HL-60 (cell line): Measurements from ENCODE around the gene AKAP6.

ENCODE experiments used
- DNase-seq, 2 experiments: peaks; one replicate each; pipeline ENCODE4 v3.0.0-alpha.2; 2010 to 2020; ENCODE audit warnings: low read depth in 1 of 2, low spot score in 1 of 2
- H3K27ac ChIP-seq: fragments of 250-450 bp; sonication (Bioruptor Pico); replicated peaks from 2 replicates; pipeline ENCODE4 v1.5.1; 2020; ENCODE audit warnings: mild to moderate bottlenecking, moderate library complexity
- H3K27me3 ChIP-seq: fragments of 250-450 bp; sonication (Bioruptor Pico); 2 replicates; pipeline ENCODE4 v1.5.1; 2021; ENCODE audit warnings: mild to moderate bottlenecking, moderate library complexity; ENCODE audit not compliant: insufficient read depth, poor library complexity, severe bottlenecking
- H3K4me3 ChIP-seq: replicated peaks from 2 replicates; pipeline ENCODE4 v1.5.1; 2011; ENCODE audit warnings: mild to moderate bottlenecking, control low read depth, low read length; ENCODE audit not compliant: insufficient read depth
- GABPA ChIP-seq: IDR thresholded peaks from 2 replicates; pipeline ENCODE4 v1.6.1; 2012; ENCODE audit warnings: low read depth
- POLR2AphosphoS5 ChIP-seq: IDR thresholded peaks from 2 replicates; pipeline ENCODE4 v1.6.1; 2012; ENCODE audit warnings: low read depth
- REST ChIP-seq: IDR thresholded peaks from 2 replicates; pipeline ENCODE4 v1.6.1; 2012; ENCODE audit warnings: low read depth; ENCODE audit not compliant: insufficient replicate concordance
- SPI1 ChIP-seq: IDR thresholded peaks from 2 replicates; pipeline ENCODE4 v1.6.1; 2012; ENCODE audit warnings: low read depth, mild to moderate bottlenecking, borderline replicate concordance
- TF ChIP-seq, protein P1 (sequence below): IDR thresholded peaks from one replicate; pipeline ENCODE4 v1.5.1; 2011; ENCODE audit warnings: low read length, control low read depth, inconsistent platforms; ENCODE audit not compliant: insufficient read depth

Gene AKAP6

GRCh38 chr14:32816588-32816987 is 487.5 kb downstream of the AKAP6 start:
- Histone ChIP-seq H3K4me3 (no peak overlapping the region), H3K27me3 (no peaks in the 10 kb centered on the region), H3K27ac (no peak overlapping the region)
- no peak for DNase-seq
- TF ChIP-seq, protein P1, sequence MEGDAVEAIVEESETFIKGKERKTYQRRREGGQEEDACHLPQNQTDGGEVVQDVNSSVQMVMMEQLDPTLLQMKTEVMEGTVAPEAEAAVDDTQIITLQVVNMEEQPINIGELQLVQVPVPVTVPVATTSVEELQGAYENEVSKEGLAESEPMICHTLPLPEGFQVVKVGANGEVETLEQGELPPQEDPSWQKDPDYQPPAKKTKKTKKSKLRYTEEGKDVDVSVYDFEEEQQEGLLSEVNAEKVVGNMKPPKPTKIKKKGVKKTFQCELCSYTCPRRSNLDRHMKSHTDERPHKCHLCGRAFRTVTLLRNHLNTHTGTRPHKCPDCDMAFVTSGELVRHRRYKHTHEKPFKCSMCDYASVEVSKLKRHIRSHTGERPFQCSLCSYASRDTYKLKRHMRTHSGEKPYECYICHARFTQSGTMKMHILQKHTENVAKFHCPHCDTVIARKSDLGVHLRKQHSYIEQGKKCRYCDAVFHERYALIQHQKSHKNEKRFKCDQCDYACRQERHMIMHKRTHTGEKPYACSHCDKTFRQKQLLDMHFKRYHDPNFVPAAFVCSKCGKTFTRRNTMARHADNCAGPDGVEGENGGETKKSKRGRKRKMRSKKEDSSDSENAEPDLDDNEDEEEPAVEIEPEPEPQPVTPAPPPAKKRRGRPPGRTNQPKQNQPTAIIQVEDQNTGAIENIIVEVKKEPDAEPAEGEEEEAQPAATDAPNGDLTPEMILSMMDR, result no peak
- TF ChIP-seq REST (no peak), SPI1 (no peak), POLR2AphosphoS5 (no peak), GABPA (no peak)

DNA sequence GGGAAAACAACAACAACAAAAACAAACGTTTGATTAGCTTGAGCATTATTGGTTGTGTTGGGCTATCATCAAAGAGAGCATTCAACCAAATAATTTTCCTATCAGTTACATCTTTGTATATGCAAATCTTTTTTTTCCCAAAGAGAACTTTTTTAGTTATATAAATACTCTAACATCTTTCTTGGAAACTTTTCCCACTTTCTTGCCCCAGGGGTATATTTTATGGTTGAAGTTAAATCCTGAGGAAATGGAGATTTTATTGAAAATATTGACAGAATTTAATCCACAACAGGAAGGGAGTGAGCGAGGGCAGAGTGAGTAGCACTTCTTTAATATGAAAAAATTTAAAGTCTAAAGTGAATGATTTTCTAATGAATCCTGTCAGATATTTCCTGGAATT is 488.7 kb downstream of the AKAP6 start:
- no peak for DNase-seq
- H3K27ac ChIP-seq, result no peak overlapping the region
- no peak for TF ChIP-seq POLR2AphosphoS5
- no peak for TF ChIP-seq SPI1
- TF ChIP-seq REST, result no peak
- TF ChIP-seq GABPA, result no peak
- TF ChIP-seq, protein P1, result no peak
- H3K4me3 ChIP-seq, result no peak overlapping the region
- no peaks in the 10 kb centered on the region for H3K27me3 ChIP-seq

- Histone ChIP-seq H3K4me3 (no peak overlapping the region), H3K27ac (no peak overlapping the region), H3K27me3 (no peaks in the 10 kb centered on the region)
- no peak for DNase-seq
- no peak for TF ChIP-seq SPI1
- TF ChIP-seq, protein P1, result no peak
- TF ChIP-seq POLR2AphosphoS5, result no peak
Measured at GRCh38 chr14:32818581-32818980, 489.5 kb downstream of the AKAP6 start.

DNA sequence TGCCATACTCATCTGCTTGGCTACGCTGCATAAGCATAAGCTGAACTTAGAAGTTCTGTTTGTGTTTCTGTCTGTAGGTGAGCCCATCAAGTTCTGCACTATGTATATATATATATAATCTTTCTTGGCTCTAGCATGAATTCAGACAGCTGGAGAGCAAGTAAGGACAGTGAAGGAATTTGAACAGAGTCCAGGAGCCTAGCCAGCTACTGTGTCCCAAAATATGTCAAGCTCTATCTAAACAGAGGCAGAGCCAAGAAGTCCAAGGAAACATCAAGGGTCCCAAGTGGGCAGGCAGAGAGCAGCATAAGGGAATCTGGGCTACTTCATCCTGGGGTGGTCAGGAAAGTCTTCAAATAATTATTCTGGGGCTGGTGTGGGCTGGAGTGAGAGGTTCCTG is 491.1 kb downstream of the AKAP6 start:
- no peak for DNase-seq
- Histone ChIP-seq H3K27ac (no peak overlapping the region), H3K27me3 (no peaks in the 10 kb centered on the region), H3K4me3 (no peak overlapping the region)
- TF ChIP-seq REST (no peak), SPI1 (no peak), GABPA (no peak), POLR2AphosphoS5 (no peak)
- TF ChIP-seq, protein P1, result no peak
